Measurements from ENCODE around the gene APMAP.
"Not testable (repeated sequence)": the region's sequence is repeated elsewhere in the genome, so short reads cannot be mapped to it uniquely, and the experiment has no call there.

Gene APMAP

DNA sequence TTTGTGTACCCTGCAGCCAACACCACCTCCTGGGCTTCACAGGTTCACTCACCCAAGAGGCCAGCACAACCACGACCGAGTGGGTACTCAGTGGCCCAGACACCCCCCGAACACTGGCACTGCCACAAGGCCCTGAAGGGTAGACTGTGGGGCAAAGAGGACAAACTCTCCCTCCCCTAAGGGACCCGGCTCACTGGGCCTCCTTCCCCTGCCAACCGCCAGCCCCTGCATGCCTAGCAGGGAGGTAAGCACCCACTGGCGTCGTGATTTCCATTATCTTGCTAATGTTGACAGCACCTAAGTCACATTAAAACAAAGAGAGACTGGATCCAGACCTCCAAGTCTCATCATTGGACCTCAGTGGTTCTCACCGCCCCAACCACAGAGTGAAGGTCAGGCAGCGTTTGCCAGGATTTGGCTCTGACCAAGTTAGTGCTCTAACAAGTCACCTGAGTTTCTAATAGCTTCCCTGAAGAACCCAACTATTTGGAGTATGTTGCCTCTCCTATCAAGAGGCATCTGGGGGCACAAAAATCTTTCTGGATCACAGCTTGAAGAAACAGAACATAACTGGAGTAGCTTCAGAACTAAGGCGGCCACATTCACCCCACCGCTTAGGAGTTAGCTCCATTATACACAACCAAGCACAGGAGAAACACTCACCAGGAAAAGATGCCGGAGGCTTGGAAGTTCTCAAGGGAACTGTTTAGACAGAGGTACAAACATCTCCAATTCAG, 14.0 kb upstream of the APMAP start:
- DNase-seq (ENCODE audit: low read depth) = no peak

GRCh38 chr20:25005661-25006060, 13.1 kb upstream of the APMAP start:
- DNase-seq (ENCODE audit: low read depth) = no peak

DNA sequence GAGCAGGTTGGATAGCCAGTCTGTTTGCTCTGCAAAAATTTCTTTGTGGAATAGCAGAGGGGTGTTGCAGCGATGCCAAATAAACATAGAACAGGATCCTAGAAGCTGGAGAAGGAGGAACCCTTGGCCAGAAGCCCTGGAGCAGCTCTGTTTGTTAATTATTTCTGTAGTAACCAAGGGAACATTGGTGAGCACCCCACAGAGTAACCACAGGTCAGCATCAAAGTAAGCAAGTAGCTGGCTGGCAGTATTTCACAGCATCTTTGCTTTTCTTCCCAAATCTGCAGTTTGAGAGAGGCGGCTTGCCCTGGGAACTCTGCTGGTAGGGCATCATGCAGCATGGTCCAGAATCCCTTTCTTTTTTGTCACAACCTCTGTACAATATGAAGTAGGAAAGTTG, 12.7 kb upstream of the APMAP start:
- no peak for DNase-seq (ENCODE audit: low read depth)

GRCh38 chr20:25003002-25003401, 10.5 kb upstream of the APMAP start:
- no peak for DNase-seq (ENCODE audit: low read depth)

- not testable (repeated sequence) for DNase-seq (ENCODE audit: low read depth)
Measured at GRCh38 chr20:25001323-25001722, 8.8 kb upstream of the APMAP start.

- no peak for DNase-seq (ENCODE audit: low read depth)
Measured at GRCh38 chr20:25000268-25000801, 7.8 kb upstream of the APMAP start.

- no peak for DNase-seq (ENCODE audit: low read depth)
Measured at GRCh38 chr20:24999568-24999967, 7.0 kb upstream of the APMAP start.

- DNase-seq (ENCODE audit: low read depth) = no peak
Measured at GRCh38 chr20:24998631-24999445, 6.3 kb upstream of the APMAP start.

DNA sequence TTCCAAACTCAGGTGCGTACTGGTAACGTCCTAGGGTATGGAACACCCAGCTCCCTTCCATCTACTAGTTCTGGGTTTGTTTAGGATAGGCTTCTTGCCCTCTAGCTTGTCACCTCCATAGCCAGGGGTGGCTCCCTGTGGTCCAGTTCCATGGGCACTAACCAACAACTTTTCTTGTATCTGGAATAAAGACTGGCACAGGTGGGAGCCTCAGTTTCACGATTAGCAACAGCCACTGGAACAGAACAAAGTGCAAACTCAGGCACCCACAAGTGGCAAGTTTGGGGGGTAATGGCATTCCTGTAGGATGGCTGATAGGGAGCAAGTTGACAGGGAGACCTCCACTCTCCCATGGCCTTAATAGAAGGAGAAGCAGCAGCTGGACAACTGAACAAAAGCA, 5.6 kb upstream of the APMAP start:
- no peak for DNase-seq (ENCODE audit: low read depth)

DNA sequence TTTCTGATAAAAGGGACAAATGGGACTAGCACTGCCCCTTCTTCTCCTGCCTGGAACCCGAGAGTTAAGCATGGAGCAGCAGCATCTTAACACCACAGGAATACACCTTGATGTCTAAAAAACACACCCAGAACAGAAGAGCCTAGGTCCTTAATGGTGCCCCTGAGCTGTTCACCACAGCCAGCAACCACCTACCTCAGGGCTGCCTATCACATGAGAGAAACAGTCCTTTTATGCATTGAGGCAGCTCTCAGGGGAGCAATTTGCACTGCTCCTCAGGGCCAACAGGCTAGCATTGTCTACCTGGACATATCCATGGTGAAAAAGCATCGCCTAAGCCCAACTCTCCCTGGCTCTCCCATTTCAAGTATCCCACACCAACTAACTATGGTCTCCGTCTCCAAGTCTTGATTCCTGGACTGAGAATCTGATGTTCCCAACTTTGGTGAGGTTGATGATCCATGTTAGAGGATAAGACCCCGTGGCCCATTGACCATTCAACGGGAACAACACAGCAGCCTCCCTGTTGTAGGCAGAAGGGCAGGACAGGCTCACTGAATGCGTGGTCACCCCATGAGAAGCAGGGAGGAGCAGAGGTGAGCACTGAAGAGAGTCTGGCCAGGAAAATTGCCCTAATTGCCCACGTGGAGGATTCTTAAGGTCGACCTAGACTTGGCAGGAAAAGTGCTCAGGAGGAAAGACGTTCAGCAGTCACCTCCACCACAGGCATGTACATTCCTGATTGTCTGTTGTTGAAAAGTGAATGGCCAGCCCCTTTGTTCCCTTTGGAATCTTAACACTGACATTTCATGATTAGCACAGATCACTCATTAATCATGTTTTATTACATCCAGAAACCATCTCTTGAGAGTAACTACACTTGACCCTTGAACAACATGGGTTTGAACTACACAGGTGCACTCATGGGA, 4.2 kb upstream of the APMAP start:
- DNase-seq (ENCODE audit: low read depth) = no peak

DNA sequence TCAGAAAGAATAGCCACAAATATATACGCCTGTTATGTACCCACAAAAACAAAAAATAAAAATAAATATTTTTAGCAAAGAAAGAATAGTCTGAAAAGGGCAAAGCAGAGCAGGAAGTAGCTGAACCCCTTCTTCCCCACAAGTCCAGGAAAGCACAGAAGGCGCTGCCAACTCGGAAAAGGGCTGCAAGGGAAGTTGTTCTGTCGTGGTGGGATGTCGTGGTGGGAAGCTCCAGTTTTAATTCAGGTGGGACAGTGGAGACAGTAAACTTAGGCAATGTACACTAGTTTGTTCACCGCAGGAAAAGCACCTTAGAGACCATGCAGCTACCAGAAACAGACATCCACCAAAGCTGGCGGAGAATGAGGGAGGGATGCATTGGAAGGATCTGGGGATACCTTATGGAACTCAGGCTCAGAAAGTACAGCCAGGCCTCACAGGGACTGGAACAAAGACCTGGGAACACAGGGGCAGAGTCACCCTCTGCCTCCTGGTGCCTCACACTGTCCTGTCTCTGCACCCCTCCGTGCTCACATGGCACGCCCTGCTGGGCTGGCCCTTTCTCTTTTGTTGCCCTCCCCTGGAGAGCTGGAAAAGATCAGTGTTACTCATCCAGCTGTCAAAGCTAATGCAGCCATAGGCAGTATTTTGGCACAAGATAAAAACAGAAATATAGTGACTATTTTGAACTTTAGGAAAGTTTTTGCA, 3.3 kb upstream of the APMAP start:
- no peak for DNase-seq (ENCODE audit: low read depth)

GRCh38 chr20:24994470-24995368, 2.2 kb upstream of the APMAP start:
- peak; percentile 68 for DNase-seq (ENCODE audit: low read depth)

GRCh38 chr20:24994186-24994465, 1.6 kb upstream of the APMAP start:
- no peak for DNase-seq (ENCODE audit: low read depth)

DNA sequence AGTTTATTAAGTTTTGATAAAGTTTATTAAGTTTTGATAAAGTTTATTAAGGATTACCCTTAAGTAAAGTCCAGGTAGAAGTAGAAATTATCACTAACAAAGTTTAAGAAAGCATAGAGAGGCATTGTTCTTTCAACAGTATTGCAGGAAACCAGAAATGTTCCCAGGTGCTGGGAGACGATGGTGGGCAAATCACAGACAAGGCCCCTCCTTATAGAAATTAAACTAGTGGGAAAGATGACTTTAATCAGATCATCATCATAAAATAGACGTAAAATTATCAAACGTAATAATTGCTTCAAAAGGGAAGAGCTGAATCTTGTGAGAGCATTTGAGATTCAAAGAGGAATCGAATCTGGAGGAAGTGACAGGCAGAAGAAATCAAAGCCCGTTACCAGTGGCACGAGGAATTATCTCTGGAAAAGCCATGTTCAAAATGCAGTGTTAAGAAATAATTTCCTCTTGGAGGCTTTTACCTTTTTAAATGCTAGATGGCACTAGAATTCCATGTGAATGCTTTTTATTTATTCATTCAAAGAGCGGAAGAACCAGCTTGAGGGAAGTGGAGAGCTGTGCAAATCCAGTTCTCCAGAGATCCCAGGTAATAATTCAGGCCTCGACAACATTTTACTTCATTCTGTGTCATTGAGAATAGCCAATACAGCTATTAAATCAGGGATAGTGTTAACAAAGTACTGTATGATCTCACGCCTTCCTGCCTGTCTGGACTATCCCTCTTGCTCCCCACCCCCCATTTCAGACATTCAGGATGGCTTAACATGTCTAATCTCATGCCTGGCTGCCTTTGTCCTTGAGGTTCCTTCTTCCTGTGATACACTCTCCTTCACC, 1.0 kb upstream of the APMAP start:
- DNase-seq (ENCODE audit: low read depth) = no peak

- DNase-seq (ENCODE audit: low read depth) = no peak
Measured at GRCh38 chr20:24991897-24992486, 559 bp downstream of the APMAP start.

DNA sequence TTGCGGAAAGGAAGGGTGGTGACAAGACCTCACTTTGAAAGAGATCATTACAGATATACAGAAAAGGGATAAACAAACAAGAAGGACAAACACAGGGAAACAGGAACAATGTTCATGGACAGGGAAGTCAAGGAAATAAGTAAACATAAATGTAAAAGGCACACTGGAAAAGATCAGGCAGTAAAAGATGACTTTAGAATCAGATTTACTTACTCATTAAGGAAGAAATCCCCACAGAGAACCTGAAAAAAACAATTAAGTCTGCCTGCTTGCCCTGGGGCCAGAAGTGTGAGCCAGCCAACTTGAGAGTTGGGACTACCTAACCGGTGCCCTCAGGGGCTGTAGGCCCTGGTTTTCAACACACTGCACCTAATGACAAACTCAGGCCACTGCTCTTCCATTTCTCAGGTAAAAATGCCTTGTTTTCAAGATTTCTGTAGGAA, 1.7 kb downstream of the APMAP start:
- DNase-seq (ENCODE audit: low read depth) = no peak

- no peak for DNase-seq (ENCODE audit: low read depth)
Measured at GRCh38 chr20:24989162-24989561, 3.4 kb downstream of the APMAP start.

DNA sequence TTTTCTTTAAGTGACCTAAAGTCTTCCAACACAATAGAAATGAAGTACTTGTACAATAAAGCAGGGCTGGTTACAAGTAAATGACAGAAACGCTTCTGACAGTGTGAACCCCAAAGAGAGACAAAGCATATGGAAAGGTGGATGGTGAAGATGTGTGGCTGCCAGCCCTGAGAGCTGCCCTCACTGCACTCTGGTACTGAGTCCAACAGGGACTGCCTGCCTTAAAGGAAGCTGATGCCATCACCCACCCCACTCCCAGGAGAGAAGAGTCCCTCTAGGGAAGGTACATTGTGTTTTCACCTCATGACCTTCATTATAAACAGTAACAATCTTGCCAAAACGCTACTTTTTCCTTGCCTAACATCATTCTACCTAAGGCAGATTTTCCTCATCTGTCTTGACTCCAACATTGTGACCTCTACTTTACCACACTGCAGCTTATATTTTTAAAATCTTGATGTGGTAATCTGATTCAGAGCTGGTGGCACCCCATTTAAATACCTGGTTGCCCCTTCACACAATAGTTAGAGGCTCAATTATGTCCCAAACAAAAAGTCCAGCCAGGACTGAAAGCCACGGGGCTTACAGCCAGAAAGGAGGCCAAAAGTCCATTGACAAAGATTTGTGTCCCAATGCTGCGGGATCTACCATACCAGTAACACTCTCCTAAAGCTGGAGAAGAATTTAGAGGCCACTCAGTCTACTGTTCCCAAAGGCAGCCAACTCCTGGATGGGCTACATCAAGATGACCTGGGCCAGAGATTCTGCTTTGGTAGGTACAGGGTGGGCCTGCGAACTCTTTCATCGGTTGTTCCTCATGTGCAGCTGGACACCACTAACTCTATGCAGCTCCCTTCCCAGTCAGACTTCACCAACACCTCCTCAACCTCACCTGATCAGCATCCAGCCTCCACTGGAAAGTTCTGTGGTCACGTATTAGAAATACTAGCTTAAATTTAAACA, 4.4 kb downstream of the APMAP start:
- no peak for DNase-seq (ENCODE audit: low read depth)
